SK-N-SH treated with all-trans-retinoic acid at 6 μM for 48 hours (cell line): ENCODE data around the gene SUSD3.

Experiments
- ATAC-seq: fragments of 200-7000 bp; cut with Tn5 transposase; 3 replicates; pipeline ENCODE4 v1.9.1; 2020; ENCODE audit warnings: mild to moderate bottlenecking, moderate library complexity
- ARNTL ChIP-seq: fragments of 450-650 bp; formaldehyde crosslinking; IDR thresholded peaks from 2 replicates; pipeline ENCODE4 v1.5.0; 2020; ENCODE audit warnings: low read depth, mild to moderate bottlenecking, moderate library complexity, borderline replicate concordance
- BACH2 ChIP-seq: fragments of 250-450 bp; sonication (Bioruptor Pico); IDR thresholded peaks from 2 replicates; pipeline ENCODE4 v1.9.0; 2021; ENCODE audit warnings: mild to moderate bottlenecking, borderline replicate concordance
- CSDC2 ChIP-seq: fragments of 250-450 bp; sonication (Bioruptor Pico); IDR thresholded peaks from 2 replicates; pipeline ENCODE4 v1.5.0; 2020; ENCODE audit warnings: mild to moderate bottlenecking, moderate library complexity
- ESRRG ChIP-seq: fragments of 250-450 bp; sonication (Bioruptor Pico); IDR thresholded peaks from 2 replicates; pipeline ENCODE4 v1.6.1; 2021; ENCODE audit warnings: mild to moderate bottlenecking
- GLIS3 ChIP-seq: fragments of 250-450 bp; sonication (Bioruptor Pico); IDR thresholded peaks from 2 replicates; pipeline ENCODE4 v1.5.0; 2020; ENCODE audit warnings: mild to moderate bottlenecking, moderate library complexity
- ISL1 ChIP-seq: fragments of 250-450 bp; sonication (Bioruptor Pico); IDR thresholded peaks from 2 replicates; pipeline ENCODE4 v2.1.2; 2022; ENCODE audit warnings: mild to moderate bottlenecking, moderate library complexity
- OSR1 ChIP-seq: fragments of 250-450 bp; sonication (Bioruptor Pico); IDR thresholded peaks from 2 replicates; pipeline ENCODE4 v1.8.0; 2022; ENCODE audit warnings: moderate library complexity, mild to moderate bottlenecking, inconsistent platforms
- PPARA ChIP-seq: fragments of 250-450 bp; sonication (Bioruptor Pico); IDR thresholded peaks from 2 replicates; pipeline ENCODE4 v1.5.0; 2020; ENCODE audit warnings: mild to moderate bottlenecking, borderline replicate concordance
- RARB ChIP-seq: fragments of 250-450 bp; sonication (Bioruptor Pico); IDR thresholded peaks from 2 replicates; pipeline ENCODE4 v1.8.0; 2021; ENCODE audit warnings: mild to moderate bottlenecking, moderate library complexity
- TCF4 ChIP-seq: fragments of 250-450 bp; sonication (Bioruptor Pico); IDR thresholded peaks from 2 replicates; pipeline ENCODE4 v1.8.0; 2021; ENCODE audit warnings: mild to moderate bottlenecking, moderate library complexity, borderline replicate concordance
- TOX ChIP-seq: fragments of 250-450 bp; sonication (Bioruptor Pico); IDR thresholded peaks from 2 replicates; pipeline ENCODE4 v1.8.0; 2021; ENCODE audit warnings: mild to moderate bottlenecking, moderate library complexity, borderline replicate concordance
- ZFP3 ChIP-seq: fragments of 250-450 bp; sonication (Bioruptor Pico); IDR thresholded peaks from 2 replicates; pipeline ENCODE4 v1.5.0; 2020; ENCODE audit warnings: mild to moderate bottlenecking, moderate library complexity
- ZFP30 ChIP-seq: fragments of 450-650 bp; formaldehyde crosslinking; IDR thresholded peaks from 2 replicates; pipeline ENCODE4 v1.5.0; 2022; ENCODE audit warnings: mild to moderate bottlenecking, moderate library complexity
- ZNF565 ChIP-seq: fragments of 450-650 bp; formaldehyde crosslinking; conservative IDR thresholded peaks from 2 replicates; pipeline ENCODE4 v1.5.0; 2020; ENCODE audit warnings: low read depth, mild to moderate bottlenecking, moderate library complexity
- ZNF70 ChIP-seq: fragments of 450-650 bp; formaldehyde crosslinking; IDR thresholded peaks from 2 replicates; pipeline ENCODE4 v1.5.0; 2020; ENCODE audit warnings: mild to moderate bottlenecking, moderate library complexity
- ZNF8 ChIP-seq: fragments of 450-650 bp; formaldehyde crosslinking; IDR thresholded peaks from 2 replicates; pipeline ENCODE4 v1.5.0; 2020; ENCODE audit warnings: mild to moderate bottlenecking, moderate library complexity
- TF ChIP-seq, protein P1 (sequence below): fragments of 250-450 bp; sonication (Bioruptor Pico); IDR thresholded peaks from 2 replicates; pipeline ENCODE4 v1.8.0; 2020; ENCODE audit warnings: mild to moderate bottlenecking, moderate library complexity, borderline replicate concordance
- TF ChIP-seq, protein P2 (sequence below): fragments of 250-450 bp; sonication (Bioruptor Pico); IDR thresholded peaks from 2 replicates; pipeline ENCODE4 v1.5.1; 2020; ENCODE audit warnings: low read depth, mild to moderate bottlenecking, moderate library complexity
- TF ChIP-seq, protein P3 (sequence below): fragments of 250-450 bp; sonication (Bioruptor Pico); IDR thresholded peaks from 2 replicates; pipeline ENCODE4 v1.8.0; 2021; ENCODE audit warnings: low read depth, mild to moderate bottlenecking, moderate library complexity, borderline replicate concordance
- TF ChIP-seq, protein P4 (sequence below): fragments of 250-450 bp; sonication (Bioruptor Pico); IDR thresholded peaks from 2 replicates; pipeline ENCODE4 v1.5.0; 2020; ENCODE audit warnings: mild to moderate bottlenecking, moderate library complexity

SUSD3 gene

DNA sequence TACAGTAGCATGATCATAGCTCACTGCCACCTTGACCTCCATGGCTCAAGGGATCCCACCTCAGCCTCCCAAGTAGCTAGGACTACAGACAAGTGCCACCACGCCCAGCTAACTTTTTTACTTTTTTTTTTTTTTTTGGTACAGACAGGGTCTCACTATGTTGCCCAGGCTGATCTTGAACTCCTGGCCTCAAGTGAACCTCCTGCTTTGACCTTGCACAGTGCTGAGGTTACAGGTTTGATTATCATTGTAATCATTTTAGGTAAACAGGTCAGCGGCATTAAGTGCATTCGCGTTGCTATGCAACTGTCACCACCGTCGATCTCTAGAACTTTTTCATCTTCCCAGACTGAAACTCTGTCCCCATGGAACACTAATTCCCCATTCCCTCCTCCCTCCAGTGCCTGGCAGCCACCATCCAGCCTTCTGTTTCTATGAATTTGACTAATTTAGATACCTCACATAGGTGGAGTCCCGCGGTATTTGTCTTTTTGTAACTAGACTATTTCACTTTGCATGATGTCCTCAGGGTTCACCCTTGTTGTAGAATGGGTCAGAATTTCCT, 31.7 kb downstream of the SUSD3 start:
- ATAC-seq: no peak
- TF ChIP-seq ZNF8: no peak
- no peak for TF ChIP-seq PPARA
- TF ChIP-seq TCF4 (CRISPR knock-in tag): no peak
- no peak for TF ChIP-seq TOX
- no peak for TF ChIP-seq ZFP3 (CRISPR knock-in tag)

DNA sequence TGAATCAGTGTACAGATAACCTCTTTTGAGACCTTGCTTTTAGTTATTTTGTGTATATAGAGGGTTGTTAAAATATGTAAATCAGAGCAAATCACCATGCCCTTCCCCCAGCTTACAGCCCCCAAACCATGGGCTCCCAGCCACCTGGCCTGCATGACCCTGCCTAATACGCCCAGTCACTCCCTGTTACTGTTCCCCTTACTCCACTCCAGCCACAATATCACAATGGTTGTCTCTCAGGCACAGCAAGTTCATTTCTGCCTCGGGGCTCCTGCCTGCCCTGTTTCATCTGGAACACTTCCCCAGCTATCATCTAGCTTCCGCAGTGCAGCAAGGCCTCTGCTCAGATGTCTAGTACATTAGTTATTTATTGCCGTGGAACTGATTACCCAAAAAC, 32.6 kb downstream of the SUSD3 start:
- ATAC-seq: no peak

DNA sequence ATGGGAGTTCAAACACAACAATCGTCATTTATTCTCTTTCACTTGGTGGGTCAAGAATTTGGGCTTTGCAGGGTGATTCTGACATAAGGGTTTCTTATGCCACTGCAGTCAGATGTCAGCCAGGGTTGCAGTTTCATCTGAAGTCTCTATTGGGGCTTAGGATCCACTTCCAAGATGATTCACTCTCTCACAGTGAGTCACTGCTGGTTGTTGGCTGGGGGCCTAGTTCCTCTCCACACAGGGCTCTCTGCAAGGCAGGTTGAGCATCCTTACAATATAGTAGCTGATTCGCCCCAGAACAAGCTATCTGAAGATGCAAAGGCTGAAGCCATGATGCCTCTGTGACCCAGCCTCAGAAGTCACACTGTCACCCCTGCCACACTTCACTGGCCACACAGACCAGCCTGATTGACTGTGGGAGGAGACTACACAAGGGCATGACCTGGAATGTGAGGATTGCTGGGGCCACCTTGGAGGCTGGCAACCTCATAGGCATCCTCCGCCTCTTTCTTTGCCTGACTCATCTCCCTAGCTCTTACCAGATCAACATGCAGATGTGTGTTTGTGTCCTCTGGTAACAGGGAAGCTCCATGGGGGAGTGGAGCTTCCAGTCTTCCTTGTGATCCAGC, 33.1 kb downstream of the SUSD3 start:
- TF ChIP-seq, protein P1, sequence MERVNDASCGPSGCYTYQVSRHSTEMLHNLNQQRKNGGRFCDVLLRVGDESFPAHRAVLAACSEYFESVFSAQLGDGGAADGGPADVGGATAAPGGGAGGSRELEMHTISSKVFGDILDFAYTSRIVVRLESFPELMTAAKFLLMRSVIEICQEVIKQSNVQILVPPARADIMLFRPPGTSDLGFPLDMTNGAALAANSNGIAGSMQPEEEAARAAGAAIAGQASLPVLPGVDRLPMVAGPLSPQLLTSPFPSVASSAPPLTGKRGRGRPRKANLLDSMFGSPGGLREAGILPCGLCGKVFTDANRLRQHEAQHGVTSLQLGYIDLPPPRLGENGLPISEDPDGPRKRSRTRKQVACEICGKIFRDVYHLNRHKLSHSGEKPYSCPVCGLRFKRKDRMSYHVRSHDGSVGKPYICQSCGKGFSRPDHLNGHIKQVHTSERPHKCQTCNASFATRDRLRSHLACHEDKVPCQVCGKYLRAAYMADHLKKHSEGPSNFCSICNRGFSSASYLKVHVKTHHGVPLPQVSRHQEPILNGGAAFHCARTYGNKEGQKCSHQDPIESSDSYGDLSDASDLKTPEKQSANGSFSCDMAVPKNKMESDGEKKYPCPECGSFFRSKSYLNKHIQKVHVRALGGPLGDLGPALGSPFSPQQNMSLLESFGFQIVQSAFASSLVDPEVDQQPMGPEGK: no peak
- TF ChIP-seq GLIS3 (CRISPR knock-in tag): no peak
- TF ChIP-seq ZNF565: no peak
- no peak for TF ChIP-seq ZNF8
- TF ChIP-seq, protein P2, sequence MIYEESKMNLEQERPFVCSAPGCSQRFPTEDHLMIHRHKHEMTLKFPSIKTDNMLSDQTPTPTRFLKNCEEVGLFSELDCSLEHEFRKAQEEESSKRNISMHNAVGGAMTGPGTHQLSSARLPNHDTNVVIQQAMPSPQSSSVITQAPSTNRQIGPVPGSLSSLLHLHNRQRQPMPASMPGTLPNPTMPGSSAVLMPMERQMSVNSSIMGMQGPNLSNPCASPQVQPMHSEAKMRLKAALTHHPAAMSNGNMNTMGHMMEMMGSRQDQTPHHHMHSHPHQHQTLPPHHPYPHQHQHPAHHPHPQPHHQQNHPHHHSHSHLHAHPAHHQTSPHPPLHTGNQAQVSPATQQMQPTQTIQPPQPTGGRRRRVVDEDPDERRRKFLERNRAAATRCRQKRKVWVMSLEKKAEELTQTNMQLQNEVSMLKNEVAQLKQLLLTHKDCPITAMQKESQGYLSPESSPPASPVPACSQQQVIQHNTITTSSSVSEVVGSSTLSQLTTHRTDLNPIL: no peak
- no peak for TF ChIP-seq PPARA
- no peak for TF ChIP-seq ZFP30
- TF ChIP-seq ESRRG: no peak
- no peak for TF ChIP-seq TOX
- no peak for TF ChIP-seq RARB (CRISPR knock-in tag)
- TF ChIP-seq, protein P3, sequence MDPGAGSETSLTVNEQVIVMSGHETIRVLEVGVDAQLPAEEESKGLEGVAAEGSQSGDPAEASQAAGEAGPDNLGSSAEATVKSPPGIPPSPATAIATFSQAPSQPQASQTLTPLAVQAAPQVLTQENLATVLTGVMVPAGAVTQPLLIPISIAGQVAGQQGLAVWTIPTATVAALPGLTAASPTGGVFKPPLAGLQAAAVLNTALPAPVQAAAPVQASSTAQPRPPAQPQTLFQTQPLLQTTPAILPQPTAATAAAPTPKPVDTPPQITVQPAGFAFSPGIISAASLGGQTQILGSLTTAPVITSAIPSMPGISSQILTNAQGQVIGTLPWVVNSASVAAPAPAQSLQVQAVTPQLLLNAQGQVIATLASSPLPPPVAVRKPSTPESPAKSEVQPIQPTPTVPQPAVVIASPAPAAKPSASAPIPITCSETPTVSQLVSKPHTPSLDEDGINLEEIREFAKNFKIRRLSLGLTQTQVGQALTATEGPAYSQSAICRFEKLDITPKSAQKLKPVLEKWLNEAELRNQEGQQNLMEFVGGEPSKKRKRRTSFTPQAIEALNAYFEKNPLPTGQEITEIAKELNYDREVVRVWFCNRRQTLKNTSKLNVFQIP: no peak
- TF ChIP-seq ZNF70 (CRISPR knock-in tag): no peak
- no peak for TF ChIP-seq ZFP3 (CRISPR knock-in tag)
- TF ChIP-seq TCF4 (CRISPR knock-in tag): no peak
- TF ChIP-seq, protein P4, sequence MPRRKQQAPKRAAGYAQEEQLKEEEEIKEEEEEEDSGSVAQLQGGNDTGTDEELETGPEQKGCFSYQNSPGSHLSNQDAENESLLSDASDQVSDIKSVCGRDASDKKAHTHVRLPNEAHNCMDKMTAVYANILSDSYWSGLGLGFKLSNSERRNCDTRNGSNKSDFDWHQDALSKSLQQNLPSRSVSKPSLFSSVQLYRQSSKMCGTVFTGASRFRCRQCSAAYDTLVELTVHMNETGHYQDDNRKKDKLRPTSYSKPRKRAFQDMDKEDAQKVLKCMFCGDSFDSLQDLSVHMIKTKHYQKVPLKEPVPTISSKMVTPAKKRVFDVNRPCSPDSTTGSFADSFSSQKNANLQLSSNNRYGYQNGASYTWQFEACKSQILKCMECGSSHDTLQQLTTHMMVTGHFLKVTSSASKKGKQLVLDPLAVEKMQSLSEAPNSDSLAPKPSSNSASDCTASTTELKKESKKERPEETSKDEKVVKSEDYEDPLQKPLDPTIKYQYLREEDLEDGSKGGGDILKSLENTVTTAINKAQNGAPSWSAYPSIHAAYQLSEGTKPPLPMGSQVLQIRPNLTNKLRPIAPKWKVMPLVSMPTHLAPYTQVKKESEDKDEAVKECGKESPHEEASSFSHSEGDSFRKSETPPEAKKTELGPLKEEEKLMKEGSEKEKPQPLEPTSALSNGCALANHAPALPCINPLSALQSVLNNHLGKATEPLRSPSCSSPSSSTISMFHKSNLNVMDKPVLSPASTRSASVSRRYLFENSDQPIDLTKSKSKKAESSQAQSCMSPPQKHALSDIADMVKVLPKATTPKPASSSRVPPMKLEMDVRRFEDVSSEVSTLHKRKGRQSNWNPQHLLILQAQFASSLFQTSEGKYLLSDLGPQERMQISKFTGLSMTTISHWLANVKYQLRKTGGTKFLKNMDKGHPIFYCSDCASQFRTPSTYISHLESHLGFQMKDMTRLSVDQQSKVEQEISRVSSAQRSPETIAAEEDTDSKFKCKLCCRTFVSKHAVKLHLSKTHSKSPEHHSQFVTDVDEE (CRISPR knock-in tag): no peak
- TF ChIP-seq ISL1 (CRISPR knock-in tag): no peak
- no peak for TF ChIP-seq ARNTL (CRISPR knock-in tag)
- TF ChIP-seq OSR1 (CRISPR knock-in tag): no peak
- no peak for ATAC-seq

More for the DNA sequence above, 32.6 kb downstream of the SUSD3 start:
- TF ChIP-seq, protein P4 (CRISPR knock-in tag): no peak
- TF ChIP-seq ZFP3 (CRISPR knock-in tag) (no peak), OSR1 (CRISPR knock-in tag) (no peak), ZNF8 (no peak), PPARA (no peak), BACH2 (CRISPR knock-in tag) (no peak), CSDC2 (CRISPR knock-in tag) (no peak), ESRRG (no peak), TOX (no peak), ZNF70 (CRISPR knock-in tag) (no peak)
- TF ChIP-seq, protein P2: no peak
